Panc1 (cell line): ENCODE data around the gene OTULIN. TPM values are rescaled to one million over a fixed set of nuclear protein-coding genes. Genes with fewer than 3 reads are reported as not detected.

Experiments
- ATAC-seq: fragments of 200-7000 bp; cut with Tn5 transposase; 2 replicates; pipeline ENCODE4 v1.9.1; 2020; ENCODE audit warnings: mild to moderate bottlenecking, moderate library complexity
- BruUV-seq: library from RNA; stranded (reverse); fragments of 400-500 nt; replicated peaks from 2 replicates; lab custom pipeline; 2021; lab: Mats Ljungman, UMichigan
- CTCF ChIA-PET: fragments of 300-600 bp; sonication (Branson Sonifier 250); formaldehyde crosslinking; loops from one replicate; lab custom pipeline; 2022; ENCODE audit warnings: antibody characterized with exemption; lab: Charles Lee
- POLR2A ChIA-PET: fragments of 300-600 bp; sonication (Branson Sonifier 250); formaldehyde crosslinking; loops from one replicate; lab custom pipeline; 2022; ENCODE audit warnings: antibody characterized with exemption; lab: Charles Lee
- DNase-seq: peaks from one replicate; pipeline ENCODE4 v3.0.0-alpha.2; 2010; ENCODE audit warnings: low read depth, low spot score
- H3K27ac ChIP-seq: 2 replicates; pipeline ENCODE4 v1.5.1; 2011; ENCODE audit warnings: mild to moderate bottlenecking, low read length, inconsistent platforms
- H3K27me3 ChIP-seq: fragments of 200-500 bp; sonication (Bioruptor generic); 2 replicates; pipeline ENCODE4 v1.6.0; 2014; ENCODE audit warnings: low read length, inconsistent platforms; ENCODE audit not compliant: control insufficient read depth, insufficient read depth
- H3K36me3 ChIP-seq: fragments of 200-500 bp; sonication (Bioruptor generic); 2 replicates; pipeline ENCODE4 v1.5.1; 2014; ENCODE audit warnings: inconsistent platforms, mild to moderate bottlenecking, low read length, moderate library complexity; ENCODE audit not compliant: control insufficient read depth, insufficient read depth
- H3K4me1 ChIP-seq: 2 replicates; pipeline ENCODE4 v1.5.1; 2011; ENCODE audit warnings: inconsistent platforms, mild to moderate bottlenecking, low read length, moderate library complexity; ENCODE audit not compliant: control insufficient read depth, insufficient read depth
- H3K4me3 ChIP-seq, 2 experiments: 2 replicates each; pipeline ENCODE4 v1.5.1; 2011 to 2012; ENCODE audit warnings: low read depth in 2 of 2, low read length in 2 of 2, mild to moderate bottlenecking in 2 of 2, inconsistent platforms in 1 of 2, moderate library complexity in 1 of 2
- H3K9me3 ChIP-seq: fragments of 200-500 bp; sonication (Bioruptor generic); 2 replicates; pipeline ENCODE4 v1.5.1; 2014; ENCODE audit warnings: low read depth, mild to moderate bottlenecking, inconsistent platforms, low read length, moderate library complexity; ENCODE audit not compliant: control insufficient read depth, insufficient read depth
- POLR2AphosphoS5 ChIP-seq: IDR thresholded peaks from 2 replicates; pipeline ENCODE4 v1.6.1; 2012; ENCODE audit warnings: mild to moderate bottlenecking, low read depth, low read length, moderate library complexity
- REST ChIP-seq, 2 experiments: IDR thresholded peaks; 2 replicates each; pipeline ENCODE4 v1.6.1; 2011 to 2012; ENCODE audit warnings: low read depth in 2 of 2, control low read depth in 1 of 2, low read length in 1 of 2, mild to moderate bottlenecking in 1 of 2, moderate library complexity in 1 of 2; ENCODE audit not compliant: insufficient read depth in 1 of 2
- SIN3A ChIP-seq: IDR thresholded peaks from 2 replicates; pipeline ENCODE4 v1.6.1; 2012; ENCODE audit warnings: low read depth, mild to moderate bottlenecking, low read length, moderate library complexity, borderline replicate concordance; ENCODE audit not compliant: insufficient read depth
- TCF7L2 ChIP-seq: IDR thresholded peaks from 2 replicates; pipeline ENCODE4 v1.6.1; 2011; ENCODE audit warnings: mild to moderate bottlenecking, low read depth, low read length, inconsistent platforms
- in situ Hi-C: cut with HindIII; loops from 2 replicates; pipeline ENCODE4 v1.10.0; 2016; ENCODE audit warnings: low sequenced_read_pairs, low pct_unique_long_range_greater_than_20kb
- intact Hi-C: fragments of 100-400 bp; cut with micrococcal nuclease; formaldehyde crosslinking; loops from one replicate; pipeline ENCODE4 v1.10.0; 2022; ENCODE audit not compliant: unreplicated experiment
- total RNA-seq: library from RNA; stranded (reverse); gene quantifications from one replicate; pipeline ENCODE4 v1.2.1, GENCODE V29; 2021; ENCODE audit not compliant: unreplicated experiment
- TF ChIP-seq, protein P1 (sequence below): fragments of 450-650 bp; IDR thresholded peaks from 2 replicates; pipeline ENCODE4 v1.5.1; 2017; ENCODE audit warnings: mild to moderate bottlenecking

The OTULIN gene
- total RNA-seq, 1 experiment from 2014 or later: 40.1 TPM

- Histone ChIP-seq H3K36me3 (peaks cover 6% of the 10 kb centered on the region; the same call in 1 of the 2 replicates), H3K4me3 (no peak overlapping the region), H3K9me3 (no peaks in the 10 kb centered on the region), H3K27me3 (no peaks in the 10 kb centered on the region), H3K4me1 (no peaks in the 10 kb centered on the region), H3K27ac (no peak overlapping the region)
- intact Hi-C loops (no loop called here), in situ Hi-C loops (no loop called here)
- POLR2A ChIA-PET: interaction anchor here (0.5 kb wide), 1 partner anchor 95 kb away, joined by 4 read pairs; no protein-coding TSS in a partner anchor
- ATAC-seq (no peak), DNase-seq (no peak)
- no peak for TF ChIP-seq TCF7L2
- no peak for TF ChIP-seq REST (IDR thresholded peaks at IDR 0.05; ENCODE audit: insufficient read depth in 1 of 2, low read depth in 2 of 2, low read length in 1 of 2)
- TF ChIP-seq POLR2AphosphoS5: no peak
- no peak for TF ChIP-seq SIN3A
- TF ChIP-seq, protein P1, sequence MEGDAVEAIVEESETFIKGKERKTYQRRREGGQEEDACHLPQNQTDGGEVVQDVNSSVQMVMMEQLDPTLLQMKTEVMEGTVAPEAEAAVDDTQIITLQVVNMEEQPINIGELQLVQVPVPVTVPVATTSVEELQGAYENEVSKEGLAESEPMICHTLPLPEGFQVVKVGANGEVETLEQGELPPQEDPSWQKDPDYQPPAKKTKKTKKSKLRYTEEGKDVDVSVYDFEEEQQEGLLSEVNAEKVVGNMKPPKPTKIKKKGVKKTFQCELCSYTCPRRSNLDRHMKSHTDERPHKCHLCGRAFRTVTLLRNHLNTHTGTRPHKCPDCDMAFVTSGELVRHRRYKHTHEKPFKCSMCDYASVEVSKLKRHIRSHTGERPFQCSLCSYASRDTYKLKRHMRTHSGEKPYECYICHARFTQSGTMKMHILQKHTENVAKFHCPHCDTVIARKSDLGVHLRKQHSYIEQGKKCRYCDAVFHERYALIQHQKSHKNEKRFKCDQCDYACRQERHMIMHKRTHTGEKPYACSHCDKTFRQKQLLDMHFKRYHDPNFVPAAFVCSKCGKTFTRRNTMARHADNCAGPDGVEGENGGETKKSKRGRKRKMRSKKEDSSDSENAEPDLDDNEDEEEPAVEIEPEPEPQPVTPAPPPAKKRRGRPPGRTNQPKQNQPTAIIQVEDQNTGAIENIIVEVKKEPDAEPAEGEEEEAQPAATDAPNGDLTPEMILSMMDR: no peak
- BruUV-seq: no TSS peak
- CTCF ChIA-PET: no interaction called here
These were observed 36.2 kb downstream of the OTULIN start for GRCh38 chr5:14700478-14701436.

DNA sequence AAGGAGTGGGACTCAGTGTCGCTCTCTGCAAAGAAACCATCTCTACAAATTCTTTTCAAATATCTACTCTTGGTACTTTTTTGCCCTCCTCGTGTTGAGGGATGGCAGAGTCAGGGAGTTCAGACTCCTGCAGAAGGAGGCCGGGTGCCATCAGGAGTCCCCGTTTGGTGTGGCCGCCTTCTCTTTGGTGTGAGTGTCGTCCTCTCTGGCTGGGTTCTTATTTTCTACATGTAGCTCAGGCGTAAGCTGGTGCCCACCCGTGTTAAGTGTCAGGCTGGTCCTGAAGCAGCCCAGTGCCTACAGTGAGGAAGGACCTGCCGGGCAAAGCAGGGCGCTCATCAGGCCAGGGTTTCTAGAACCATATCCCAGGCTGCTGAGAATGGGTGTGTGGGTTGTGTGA is 37.0 kb downstream of the OTULIN start:
- BruUV-seq: no TSS peak
- POLR2A ChIA-PET: no interaction called here

More for the DNA sequence above, 37.0 kb downstream of the OTULIN start:
- in situ Hi-C loops: no loop called here
- no peak overlapping the region for H3K4me3 ChIP-seq
- intact Hi-C loops: no loop called here
- H3K27me3 ChIP-seq: no peaks in the 10 kb centered on the region
- TF ChIP-seq SIN3A: no peak
- no peak for TF ChIP-seq POLR2AphosphoS5
- TF ChIP-seq TCF7L2: no peak
- TF ChIP-seq, protein P1: no peak
- TF ChIP-seq REST (IDR thresholded peaks at IDR 0.05; ENCODE audit: insufficient read depth in 1 of 2, low read depth in 2 of 2, low read length in 1 of 2): no peak
- ATAC-seq (no peak), DNase-seq (no peak)
- CTCF ChIA-PET: no interaction called here
- H3K9me3 ChIP-seq: no peaks in the 10 kb centered on the region
- no peak overlapping the region for H3K27ac ChIP-seq
- peaks cover 6% of the 10 kb centered on the region for H3K36me3 ChIP-seq
- H3K4me1 ChIP-seq: no peaks in the 10 kb centered on the region
